Mesenchymal stem cell (in vitro differentiated cells and primary cell): ENCODE measurements around the gene SUMO3.
A peak's percentile ranks its signal among the peaks of the same experiment; 100 is the strongest.
"Not testable (repeated sequence)": the region's sequence is repeated elsewhere in the genome, so short reads cannot be mapped to it uniquely, and the experiment has no call there.

Experiments used
- DNase-seq: peaks from one replicate; pipeline ENCODE4 v3.0.0-alpha.2; 2013
- H2AFZ ChIP-seq: one replicate; pipeline ENCODE4 v1.6.1; 2013; ENCODE audit warnings: low read depth, mild to moderate bottlenecking, control low read depth, inconsistent platforms, low read length, moderate library complexity
- H2AK5ac ChIP-seq: 2 replicates; pipeline ENCODE4 v1.6.1; 2013; ENCODE audit warnings: low read length, moderate library complexity, mild to moderate bottlenecking, inconsistent platforms; ENCODE audit not compliant: severe bottlenecking
- H2BK120ac ChIP-seq: one replicate; pipeline ENCODE4 v1.6.1; 2013; ENCODE audit warnings: low read depth, mild to moderate bottlenecking, inconsistent platforms, low read length, moderate library complexity
- H2BK12ac ChIP-seq, 2 experiments: one replicate each; pipeline ENCODE4 v1.6.1; 2013; ENCODE audit warnings: inconsistent platforms in 2 of 2, low read length in 2 of 2, mild to moderate bottlenecking in 2 of 2, moderate library complexity in 2 of 2, control low read depth in 1 of 2
- H2BK15ac ChIP-seq: one replicate; pipeline ENCODE4 v1.6.1; 2013; ENCODE audit warnings: mild to moderate bottlenecking, low read depth, inconsistent platforms; ENCODE audit not compliant: poor library complexity, severe bottlenecking
- H2BK5ac ChIP-seq: 2 replicates; pipeline ENCODE4 v1.6.1; 2013; ENCODE audit warnings: low read depth, mild to moderate bottlenecking, low read length, control low read depth, inconsistent platforms; ENCODE audit not compliant: poor library complexity, severe bottlenecking
- H3K14ac ChIP-seq, 2 experiments: one replicate each; pipeline ENCODE4 v1.6.1; 2013; ENCODE audit warnings: inconsistent platforms in 2 of 2, low read length in 2 of 2, control low read depth in 1 of 2, mild to moderate bottlenecking in 1 of 2, moderate library complexity in 1 of 2
- H3K18ac ChIP-seq, 2 experiments: one replicate each; pipeline ENCODE4 v1.6.1; 2013; ENCODE audit warnings: inconsistent platforms in 2 of 2, low read length in 2 of 2, control low read depth in 1 of 2, low read depth in 1 of 2, mild to moderate bottlenecking in 1 of 2
- H3K23ac ChIP-seq, 2 experiments: one replicate each; pipeline ENCODE4 v1.6.1; 2013; ENCODE audit warnings: inconsistent platforms in 2 of 2, low read length in 2 of 2, mild to moderate bottlenecking in 2 of 2, moderate library complexity in 2 of 2, control low read depth in 1 of 2
- H3K27ac ChIP-seq: 2 replicates; pipeline ENCODE4 v1.5.1; 2013; ENCODE audit warnings: mild to moderate bottlenecking, moderate library complexity, low read length, control low read depth, inconsistent platforms; ENCODE audit not compliant: poor library complexity, severe bottlenecking
- H3K27me3 ChIP-seq, 2 experiments: 2 replicates each; pipeline versions ENCODE4 v1.6.1 to v1.7.0; 2013; ENCODE audit warnings: low read length in 2 of 2, mild to moderate bottlenecking in 2 of 2, moderate library complexity in 2 of 2, control low read depth in 1 of 2, inconsistent platforms in 1 of 2; ENCODE audit not compliant: control insufficient read depth in 1 of 2, insufficient read depth in 1 of 2
- H3K36me3 ChIP-seq, 2 experiments: 2 replicates each; pipeline versions ENCODE4 v1.6.1 to v1.7.0; 2013; ENCODE audit warnings: low read length in 2 of 2, control low read depth in 1 of 2, inconsistent platforms in 1 of 2, low read depth in 1 of 2, mild to moderate bottlenecking in 1 of 2; ENCODE audit not compliant: insufficient read depth in 2 of 2, control insufficient read depth in 1 of 2
- H3K4ac ChIP-seq, 2 experiments: one replicate each; pipeline ENCODE4 v1.6.1; 2013; ENCODE audit warnings: inconsistent platforms in 2 of 2, low read length in 2 of 2, mild to moderate bottlenecking in 2 of 2, moderate library complexity in 2 of 2, control low read depth in 1 of 2, low read depth in 1 of 2
- H3K4me1 ChIP-seq: 2 replicates; pipeline ENCODE4 v1.6.1; 2013; ENCODE audit warnings: low read depth, low read length, control low read depth; ENCODE audit not compliant: control insufficient read depth, insufficient read depth
- H3K4me2 ChIP-seq: 2 replicates; pipeline ENCODE4 v1.6.1; 2013; ENCODE audit warnings: low read length, mild to moderate bottlenecking, inconsistent platforms; ENCODE audit not compliant: poor library complexity, severe bottlenecking
- H3K4me3 ChIP-seq, 2 experiments: 2 replicates each; pipeline versions ENCODE4 v1.5.1 to v1.7.0; 2013; ENCODE audit warnings: low read length in 2 of 2, mild to moderate bottlenecking in 2 of 2, control low read depth in 1 of 2, low read depth in 1 of 2; ENCODE audit not compliant: insufficient read depth in 1 of 2
- H3K79me1 ChIP-seq: replicated peaks from 2 replicates; pipeline ENCODE4 v1.6.1; 2013; ENCODE audit warnings: mild to moderate bottlenecking, control low read depth, low read length, inconsistent platforms; ENCODE audit not compliant: poor library complexity, severe bottlenecking
- H3K9ac ChIP-seq: 2 replicates; pipeline ENCODE4 v1.7.0; 2013; ENCODE audit warnings: mild to moderate bottlenecking, low read length, moderate library complexity
- H3K9me3 ChIP-seq: 2 replicates; pipeline ENCODE4 v1.7.0; 2013; ENCODE audit warnings: mild to moderate bottlenecking, low read length; ENCODE audit not compliant: control insufficient read depth
- H4K8ac ChIP-seq: one replicate; pipeline ENCODE4 v1.6.1; 2013; ENCODE audit warnings: inconsistent platforms, mild to moderate bottlenecking, low read length, moderate library complexity
- H4K91ac ChIP-seq: one replicate; pipeline ENCODE4 v1.6.1; 2013; ENCODE audit warnings: mild to moderate bottlenecking, low read length, inconsistent platforms
- WGBS: methylation state at CpG from one replicate; pipeline ENCODE4 v1.1.7; 2013; ENCODE audit warnings: mixed read lengths; 5-methylcytosine and 5-hydroxymethylcytosine counted together

The SUMO3 gene

GRCh38 chr21:44834231-44834950 is 16.5 kb upstream of the SUMO3 start:
- Histone ChIP-seq H3K4me1 (peaks cover 8% of the 10 kb centered on the region), H3K23ac (no peak overlapping the region), H3K4me3 (no peak overlapping the region), H2BK5ac (no peak overlapping the region), H3K27ac (no peak overlapping the region), H3K9ac (no peak overlapping the region), H3K36me3 (no peaks in the 10 kb centered on the region), H3K18ac (no peak overlapping the region), H2BK120ac (no peak overlapping the region), H2AFZ (no peak overlapping the region), H4K8ac (no peak overlapping the region), H3K4ac (no peak overlapping the region), H4K91ac (no peak overlapping the region), H2BK12ac (no peak overlapping the region), H3K27me3 (peaks cover 8 to 36% of the 10 kb centered on the region in 2 experiments), H3K79me1 (no peaks in the 10 kb centered on the region), H2AK5ac (no peak overlapping the region), H3K14ac (peak overlapping the region in 1 of 2 experiments; percentile 42), H2BK15ac (no peak overlapping the region), H3K4me2 (no peak overlapping the region), H3K9me3 (peaks cover 9% of the 10 kb centered on the region)
- no peak for DNase-seq
- 88% methylated on average over 26 of the region's 26 CpGs for WGBS

GRCh38 chr21:44833663-44834062 is 15.8 kb upstream of the SUMO3 start:
- Histone ChIP-seq H2BK15ac (no peak overlapping the region), H3K27me3 (peaks cover 12 to 30% of the 10 kb centered on the region in 2 experiments), H3K4ac (no peak overlapping the region), H4K91ac (no peak overlapping the region), H3K14ac (no peak overlapping the region), H3K9ac (no peak overlapping the region), H3K4me3 (no peak overlapping the region), H3K18ac (no peak overlapping the region), H4K8ac (no peak overlapping the region), H3K27ac (no peak overlapping the region), H2AFZ (no peak overlapping the region), H3K4me2 (no peak overlapping the region), H2BK12ac (no peak overlapping the region), H3K4me1 (peaks cover 8% of the 10 kb centered on the region), H2AK5ac (no peak overlapping the region), H2BK120ac (no peak overlapping the region), H3K9me3 (peaks cover 16% of the 10 kb centered on the region), H3K36me3 (no peaks in the 10 kb centered on the region), H3K23ac (no peak overlapping the region), H3K79me1 (no peaks in the 10 kb centered on the region), H2BK5ac (no peak overlapping the region)
- WGBS, result 91% methylated on average over 5 of the region's 5 CpGs
- DNase-seq, result no peak

- H2AFZ ChIP-seq, H2AK5ac ChIP-seq, H2BK5ac ChIP-seq, H2BK120ac ChIP-seq, H3K4me3 ChIP-seq, H3K23ac ChIP-seq, H3K27ac ChIP-seq, H3K4me2 ChIP-seq, H3K4ac ChIP-seq, H3K79me1 ChIP-seq, H3K18ac ChIP-seq, H3K4me1 ChIP-seq, H3K9ac ChIP-seq, H2BK12ac ChIP-seq, H3K36me3 ChIP-seq, H4K8ac ChIP-seq, DNase-seq, H3K14ac ChIP-seq, H4K91ac ChIP-seq: not testable (repeated sequence)
- 88% methylated on average over 23 of the region's 23 CpGs for WGBS
- Histone ChIP-seq H3K27me3 (peaks cover 12 to 24% of the 10 kb centered on the region in 2 experiments), H2BK15ac (peak overlapping the region; percentile 57), H3K9me3 (peaks cover 26% of the 10 kb centered on the region)
Observed at GRCh38 chr21:44832516-44833255, 14.8 kb upstream of the SUMO3 start.

- Histone ChIP-seq H3K9ac (no peak overlapping the region), H3K27me3 (peaks cover 12 to 24% of the 10 kb centered on the region in 2 experiments), H3K9me3 (peaks cover 35% of the 10 kb centered on the region), H2BK15ac (no peak overlapping the region), H2BK5ac (no peak overlapping the region), H3K4me2 (no peak overlapping the region), H3K4me3 (no peak overlapping the region), H3K14ac (no peak overlapping the region), H4K8ac (no peak overlapping the region), H3K79me1 (no peaks in the 10 kb centered on the region), H2BK12ac (no peak overlapping the region), H3K27ac (no peak overlapping the region), H2AK5ac (no peak overlapping the region), H3K18ac (no peak overlapping the region), H2BK120ac (no peak overlapping the region), H3K4ac (no peak overlapping the region), H3K4me1 (no peaks in the 10 kb centered on the region), H3K36me3 (no peaks in the 10 kb centered on the region), H3K23ac (no peak overlapping the region), H2AFZ (no peak overlapping the region), H4K91ac (no peak overlapping the region)
- 70% methylated on average over 6 of the region's 7 CpGs for WGBS
- no peak for DNase-seq
Observed at GRCh38 chr21:44831227-44831860, 13.5 kb upstream of the SUMO3 start.
